GM21515 (cell line): ENCODE data around the gene PHLDB1.
A peak's percentile ranks its signal among the peaks of the same experiment; 100 is the strongest.
"Not testable (repeated sequence)": the region's sequence is repeated elsewhere in the genome, so short reads cannot be mapped to it uniquely, and the experiment has no call there.

Source experiments
- ATAC-seq: cut with Tn5 transposase; IDR thresholded peaks from one replicate; pipeline ENCODE4 v1.9.1; 2021; ENCODE audit not compliant: unreplicated experiment

The PHLDB1 gene

DNA sequence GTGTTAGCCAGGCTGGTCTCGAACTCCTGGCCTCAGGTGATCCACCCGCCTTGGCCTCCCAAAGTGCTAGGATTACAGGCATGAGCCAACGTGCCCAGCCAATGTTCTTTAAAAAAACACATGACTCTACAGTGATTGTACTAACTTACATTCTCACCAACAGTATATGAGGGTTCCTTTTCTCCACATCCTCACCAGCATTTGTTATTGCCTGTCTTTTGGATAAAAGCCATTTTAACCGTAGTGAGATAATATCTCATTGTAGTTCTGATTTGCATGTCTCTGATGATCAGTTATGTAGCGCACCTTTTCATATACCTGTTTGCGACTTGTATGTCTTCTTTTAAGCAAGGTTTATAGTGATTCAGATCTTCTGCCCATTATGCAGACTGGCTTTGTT is 75.5 kb downstream of the PHLDB1 start:
- not testable (repeated sequence) for ATAC-seq

DNA sequence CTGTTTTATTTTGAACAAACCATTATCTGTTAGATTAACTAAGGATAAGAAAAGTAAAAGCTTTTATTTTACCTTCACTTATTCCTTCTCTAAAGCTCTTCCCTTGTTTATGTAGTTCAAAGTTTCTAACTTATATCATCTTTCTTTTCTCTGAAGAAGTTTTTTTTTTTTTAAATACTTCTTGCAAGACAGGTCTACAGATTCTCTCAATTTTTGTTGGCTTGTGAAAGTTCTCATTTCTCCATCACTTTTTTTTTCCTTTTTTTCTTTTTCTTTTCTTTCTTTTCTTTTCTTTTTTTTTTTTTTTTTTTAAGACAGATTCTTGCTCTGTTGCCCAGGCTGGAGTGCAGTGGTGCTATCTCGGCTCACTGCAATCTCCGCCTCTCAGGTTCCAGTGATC is 76.8 kb downstream of the PHLDB1 start:
- no peak for ATAC-seq

- no peak for ATAC-seq
Observed at GRCh38 chr11:118687906-118688305, 80.5 kb downstream of the PHLDB1 start.

DNA sequence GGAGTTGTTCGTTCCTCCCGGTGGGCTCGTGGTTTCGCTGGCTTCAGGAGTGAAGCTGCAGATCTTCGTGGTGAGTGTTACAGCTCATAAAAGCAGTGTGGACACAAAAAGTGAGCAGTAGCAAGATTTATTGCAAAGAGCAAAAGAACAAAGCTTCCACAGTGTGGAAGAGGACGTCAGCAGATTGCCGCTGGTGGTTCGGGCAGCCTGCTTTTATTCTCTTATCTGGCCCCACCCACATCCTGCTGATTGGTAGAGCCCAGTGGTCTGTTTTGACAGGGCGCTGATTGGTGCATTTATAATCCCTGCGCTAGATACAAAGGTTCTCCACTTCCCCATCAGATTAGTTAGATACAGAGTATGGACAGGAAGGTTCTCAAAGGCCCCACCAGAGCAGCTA is 80.9 kb downstream of the PHLDB1 start:
- not testable (repeated sequence) for ATAC-seq

DNA sequence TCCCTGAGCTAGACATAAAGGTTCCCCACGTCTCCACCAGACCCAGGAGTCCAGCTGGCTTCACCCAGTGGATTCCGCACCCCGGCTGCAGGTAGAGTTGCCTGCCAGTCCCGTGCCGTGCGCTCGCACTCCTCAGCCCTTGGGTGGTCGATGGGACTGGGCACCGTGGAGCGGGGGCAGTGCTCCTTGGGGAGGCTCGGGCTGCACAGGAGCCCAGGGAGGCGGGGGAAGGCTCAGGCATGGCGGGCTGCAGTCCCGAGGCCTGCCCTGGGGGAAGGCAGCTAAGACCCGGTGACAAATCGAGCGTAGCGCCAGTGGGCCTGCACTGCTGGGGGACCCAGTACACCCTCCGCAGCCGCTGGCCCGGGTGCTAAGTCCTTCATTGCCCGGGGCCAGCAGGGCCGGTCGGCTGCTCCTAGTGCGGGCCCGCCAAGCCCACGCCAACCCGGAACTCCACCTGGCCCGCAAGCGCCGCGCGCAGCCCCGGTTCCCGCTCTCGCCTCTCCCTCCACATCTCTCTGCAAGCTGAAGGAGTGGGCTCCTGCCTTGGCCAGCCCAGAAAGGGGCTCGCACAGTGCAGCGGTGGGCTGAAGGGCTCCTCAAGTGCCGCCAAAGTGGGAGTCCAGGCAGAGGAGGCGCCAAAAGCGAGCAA is 81.6 kb downstream of the PHLDB1 start:
- no peak for ATAC-seq

- ATAC-seq = no peak
Observed at GRCh38 chr11:118689503-118689851, 82.1 kb downstream of the PHLDB1 start.

- peak; percentile 75 for ATAC-seq
Observed at GRCh38 chr11:118689852-118690552, 82.6 kb downstream of the PHLDB1 start.

GRCh38 chr11:118690553-118691304 is 83.3 kb downstream of the PHLDB1 start:
- ATAC-seq = no peak

- ATAC-seq = no peak
Observed at GRCh38 chr11:118691926-118692830, 84.8 kb downstream of the PHLDB1 start.

GRCh38 chr11:118694185-118694584 is 86.8 kb downstream of the PHLDB1 start:
- ATAC-seq = no peak

DNA sequence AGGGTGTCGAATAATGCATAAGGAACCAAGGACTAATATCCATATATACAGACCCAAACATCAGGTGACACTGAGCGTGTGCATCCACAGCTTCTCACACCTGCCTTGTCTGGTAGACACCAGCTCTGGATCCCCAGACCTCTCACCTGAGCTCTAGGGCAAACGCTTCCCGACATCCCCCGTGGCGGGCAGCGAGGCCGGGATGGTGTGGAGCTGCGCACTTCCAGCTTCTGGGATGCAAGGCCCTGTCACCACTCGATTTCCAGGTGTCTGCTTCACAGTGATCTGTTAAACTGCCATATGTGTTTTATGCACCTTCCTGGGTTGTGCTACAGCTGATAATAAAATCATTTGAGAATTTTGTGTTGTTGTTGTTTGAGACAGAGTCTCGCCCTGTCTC is 87.4 kb downstream of the PHLDB1 start:
- ATAC-seq = no peak

DNA sequence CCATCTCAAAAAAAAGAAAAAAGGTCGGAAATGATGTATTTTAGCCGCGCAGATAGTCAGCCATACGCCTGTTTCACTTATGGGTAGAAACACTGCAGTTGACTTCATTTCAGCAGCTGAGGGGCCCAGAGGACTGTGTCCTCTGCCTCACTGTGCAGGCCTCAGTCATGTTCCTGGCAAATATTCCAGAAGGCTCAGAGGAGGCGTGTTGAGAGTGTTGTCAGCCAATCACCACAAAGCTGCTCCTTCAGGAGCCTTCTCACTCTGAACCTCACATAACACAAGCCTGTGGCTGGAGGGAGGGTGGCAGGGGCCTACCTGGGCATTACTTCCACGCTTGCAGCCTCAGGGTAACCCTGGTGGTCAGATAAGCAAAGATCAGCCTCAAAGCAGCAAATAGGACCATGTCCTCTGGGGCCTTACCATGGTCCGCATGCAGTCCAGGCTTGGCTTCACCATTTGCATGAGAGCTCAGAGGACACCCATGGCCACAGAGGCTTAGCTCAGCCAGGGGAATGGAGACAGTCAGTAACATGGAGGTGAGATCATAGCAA is 89.3 kb downstream of the PHLDB1 start:
- no peak for ATAC-seq

DNA sequence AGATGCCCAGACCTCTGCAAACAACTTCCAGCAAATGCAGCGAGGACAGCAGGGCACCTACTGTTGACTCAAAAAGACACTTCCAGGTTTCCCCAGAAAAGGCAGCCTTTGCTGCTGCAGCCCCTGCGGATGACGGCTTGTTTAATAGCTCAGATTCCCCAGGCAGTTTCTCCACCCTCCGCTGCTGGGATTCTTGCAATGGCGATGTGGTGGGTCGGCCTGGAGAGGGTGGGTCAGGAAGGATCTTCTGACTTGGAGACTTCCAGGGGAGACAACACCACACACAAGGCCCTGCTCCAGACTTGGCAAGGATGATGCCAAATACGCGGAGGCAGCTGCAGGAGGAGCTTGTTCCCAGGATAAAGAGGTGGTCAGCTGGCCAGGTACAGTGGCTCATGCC is 89.9 kb downstream of the PHLDB1 start:
- no peak for ATAC-seq

DNA sequence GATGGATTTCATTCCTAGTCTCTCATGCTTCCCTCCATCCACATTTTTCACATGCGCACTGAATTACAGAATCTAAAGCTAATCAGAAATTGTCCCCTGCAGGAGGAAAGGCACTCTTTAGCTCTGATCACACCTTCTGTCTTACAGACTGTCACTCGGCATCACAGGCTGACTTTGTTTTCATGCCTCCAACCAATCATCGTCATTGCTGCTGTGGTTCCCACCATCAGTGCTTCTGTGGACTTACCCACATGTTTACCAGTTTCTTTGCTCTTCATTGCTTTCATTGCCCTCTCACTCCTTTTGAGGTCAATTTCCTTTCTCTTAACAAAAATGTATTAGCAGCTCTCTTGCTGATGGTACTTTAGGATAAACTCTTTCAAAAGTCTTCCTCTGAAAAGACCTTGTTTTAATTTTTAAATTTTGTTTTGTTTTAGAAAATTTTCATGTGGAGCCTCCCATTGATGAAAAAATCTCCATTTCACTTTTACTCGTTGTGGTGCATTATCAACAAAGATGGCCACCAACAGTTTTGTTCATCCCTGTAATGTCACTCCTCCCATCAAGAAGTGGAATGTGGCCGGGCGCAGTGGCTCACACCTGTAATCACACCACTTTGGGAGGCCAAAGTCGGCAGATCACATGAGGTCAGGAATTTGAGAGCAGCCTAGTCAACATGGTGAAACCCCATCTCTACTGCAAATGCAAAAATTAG is 92.2 kb downstream of the PHLDB1 start:
- no peak for ATAC-seq

DNA sequence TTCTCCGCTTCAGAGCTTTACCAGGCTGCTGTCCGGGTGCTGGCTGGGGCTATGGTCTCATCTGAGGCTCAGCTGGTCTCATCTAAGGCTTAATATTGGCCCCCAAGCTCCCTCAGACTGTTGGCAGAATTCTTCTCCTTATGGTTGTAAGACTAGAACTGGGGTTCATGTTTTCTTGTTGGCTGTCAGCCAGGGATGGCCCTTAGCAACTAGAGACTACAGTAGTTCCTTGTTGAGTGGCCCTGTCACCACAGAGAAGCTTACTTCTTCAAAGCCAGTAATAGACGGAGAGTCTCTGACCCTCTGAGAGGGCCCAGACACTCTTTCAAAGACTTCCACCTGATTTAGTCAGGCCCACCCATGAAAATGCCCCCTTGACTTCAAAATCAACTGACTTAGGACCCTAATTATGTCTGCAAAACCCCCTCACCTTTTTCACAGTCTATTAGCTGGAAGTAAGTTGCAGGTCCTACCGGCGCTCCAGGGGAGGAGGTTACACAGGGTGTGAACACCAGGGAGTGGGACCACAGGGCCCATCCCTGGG is 96.2 kb downstream of the PHLDB1 start:
- ATAC-seq = no peak

GRCh38 chr11:118705111-118705741 is 97.8 kb downstream of the PHLDB1 start:
- no peak for ATAC-seq

- no peak for ATAC-seq
Observed at GRCh38 chr11:118705791-118706545, 98.6 kb downstream of the PHLDB1 start.

- ATAC-seq = no peak
Observed at GRCh38 chr11:118706546-118706825, 99.1 kb downstream of the PHLDB1 start.
